ENCODE results near the gene BAZ1A. TPM values are rescaled to one million over a fixed set of nuclear protein-coding genes. Genes with fewer than 3 reads are reported as not detected.

Gene BAZ1A
- total RNA-seq, 1 donor from 2014 or later, result 25.0 TPM

DNA sequence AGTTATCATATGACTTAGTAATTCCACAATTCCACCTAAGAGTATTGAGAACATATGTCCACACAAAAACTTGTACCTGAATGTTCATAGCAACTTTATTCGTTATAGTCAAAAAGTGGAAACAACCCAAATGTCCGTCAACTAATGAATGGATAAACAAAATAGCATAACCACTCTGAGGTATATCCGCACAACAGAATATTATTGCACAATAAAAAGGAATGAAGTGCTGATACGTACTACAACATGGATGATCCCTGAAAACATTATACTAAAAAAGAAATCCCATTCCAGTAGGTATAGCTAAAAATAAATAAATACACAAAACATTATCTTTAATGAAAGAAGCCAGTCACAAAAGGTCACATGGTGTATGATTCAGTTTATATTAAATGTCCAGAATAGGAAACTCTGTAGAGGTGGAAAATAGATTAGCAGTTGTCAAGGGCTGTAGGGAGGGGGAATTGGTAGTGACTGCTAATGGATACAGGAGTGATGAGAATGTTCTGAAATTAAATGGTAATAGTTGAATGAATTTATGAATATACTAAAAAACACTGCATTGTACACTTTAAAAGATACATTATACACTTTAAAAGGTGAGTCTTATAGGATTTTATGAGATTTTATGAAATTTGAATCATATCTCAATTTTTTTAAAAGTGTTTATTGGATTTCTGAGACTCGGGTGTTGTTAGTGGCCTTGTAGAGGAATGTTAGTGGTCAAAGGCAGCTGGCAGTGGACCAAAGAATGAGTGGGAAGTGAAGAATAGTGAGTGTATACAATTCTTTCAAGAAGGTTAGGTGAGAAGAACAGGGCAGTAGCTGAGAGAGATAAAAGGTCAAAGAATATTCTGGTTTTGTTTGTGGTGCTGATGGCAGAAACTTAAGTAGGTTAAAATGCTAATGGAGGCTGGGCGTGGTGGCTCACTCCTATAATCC, 36.3 kb upstream of the BAZ1A start:
- no peak for DNase-seq (ENCODE audit: low spot score)
- TF ChIP-seq CTCF (IDR thresholded peaks at IDR 0.05), result no peak
- Mint-ChIP-seq H3K4me3 (ENCODE audit: unreplicated experiment) (no peak overlapping the region), H3K36me3 (ENCODE audit: low read depth) (no peaks in the 10 kb centered on the region), H3K27me3 (ENCODE audit: low read depth) (no peaks in the 10 kb centered on the region), H3K4me1 (ENCODE audit: low read depth) (peaks cover 6% of the 10 kb centered on the region), H3K9me3 (ENCODE audit: low read depth) (no peaks in the 10 kb centered on the region), H3K27ac (ENCODE audit: unreplicated experiment) (no peak overlapping the region)

GRCh38 chr14:34906287-34906686, 31.1 kb upstream of the BAZ1A start:
- no peak for TF ChIP-seq CTCF (IDR thresholded peaks at IDR 0.05)
- H3K27ac Mint-ChIP-seq (ENCODE audit: unreplicated experiment), result no peak overlapping the region
- no peak for DNase-seq (ENCODE audit: low spot score)
- no peaks in the 10 kb centered on the region for H3K27me3 Mint-ChIP-seq (ENCODE audit: low read depth)
- no peaks in the 10 kb centered on the region for H3K9me3 Mint-ChIP-seq (ENCODE audit: low read depth)
- no peaks in the 10 kb centered on the region for H3K36me3 Mint-ChIP-seq (ENCODE audit: low read depth)
- H3K4me1 Mint-ChIP-seq (ENCODE audit: low read depth), result no peaks in the 10 kb centered on the region
- H3K4me3 Mint-ChIP-seq (ENCODE audit: unreplicated experiment), result no peak overlapping the region

- Mint-ChIP-seq H3K27me3 (ENCODE audit: low read depth) (no peaks in the 10 kb centered on the region), H3K36me3 (ENCODE audit: low read depth) (no peaks in the 10 kb centered on the region), H3K9me3 (ENCODE audit: low read depth) (no peaks in the 10 kb centered on the region), H3K27ac (ENCODE audit: unreplicated experiment) (no peak overlapping the region), H3K4me3 (ENCODE audit: unreplicated experiment) (no peak overlapping the region), H3K4me1 (ENCODE audit: low read depth) (no peaks in the 10 kb centered on the region)
- TF ChIP-seq CTCF (IDR thresholded peaks at IDR 0.05), result no peak
- DNase-seq (ENCODE audit: low spot score), result no peak
These were observed 20.1 kb upstream of the BAZ1A start for GRCh38 chr14:34895277-34895676.

DNA sequence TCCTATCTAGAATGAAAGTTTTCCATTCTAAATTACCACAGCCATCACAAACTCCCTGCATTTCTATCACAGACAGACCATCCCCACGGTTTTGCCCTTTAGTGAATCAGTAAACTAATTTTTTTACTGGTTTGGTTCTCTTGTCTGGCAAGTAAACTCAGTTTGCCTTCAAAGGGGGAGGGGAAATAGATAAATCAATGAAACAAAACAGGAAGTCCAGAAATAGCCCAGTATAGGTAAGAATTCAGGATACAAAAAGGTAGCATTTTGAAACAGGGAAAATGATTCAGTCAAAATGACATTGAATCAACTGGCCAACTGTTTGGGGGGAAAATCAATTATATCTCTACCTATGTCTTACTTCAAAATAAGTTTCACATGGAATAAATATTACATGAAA, 15.8 kb upstream of the BAZ1A start:
- Mint-ChIP-seq H3K9me3 (ENCODE audit: low read depth) (no peaks in the 10 kb centered on the region), H3K27me3 (ENCODE audit: low read depth) (no peaks in the 10 kb centered on the region), H3K27ac (ENCODE audit: unreplicated experiment) (no peak overlapping the region), H3K4me1 (ENCODE audit: low read depth) (no peaks in the 10 kb centered on the region), H3K4me3 (ENCODE audit: unreplicated experiment) (no peak overlapping the region), H3K36me3 (ENCODE audit: low read depth) (no peaks in the 10 kb centered on the region)
- TF ChIP-seq CTCF (IDR thresholded peaks at IDR 0.05), result no peak
- no peak for DNase-seq (ENCODE audit: low spot score)

- H3K27ac Mint-ChIP-seq (ENCODE audit: unreplicated experiment), result no peak overlapping the region
- DNase-seq (ENCODE audit: low spot score), result no peak
These were observed 13.0 kb upstream of the BAZ1A start for GRCh38 chr14:34888186-34888585.

More at GRCh38 chr14:34888186-34888585, 13.0 kb upstream of the BAZ1A start:
- Mint-ChIP-seq H3K4me1 (ENCODE audit: low read depth) (no peaks in the 10 kb centered on the region), H3K36me3 (ENCODE audit: low read depth) (no peaks in the 10 kb centered on the region), H3K4me3 (ENCODE audit: unreplicated experiment) (no peak overlapping the region), H3K9me3 (ENCODE audit: low read depth) (no peaks in the 10 kb centered on the region), H3K27me3 (ENCODE audit: low read depth) (no peaks in the 10 kb centered on the region)
- no peak for TF ChIP-seq CTCF (IDR thresholded peaks at IDR 0.05)
